GM19035 (cell line): ENCODE data around the gene UBALD1.
"Not testable (repeated sequence)": the region's sequence is repeated elsewhere in the genome, so short reads cannot be mapped to it uniquely, and the experiment has no call there.

ENCODE experiments used
- ATAC-seq: cut with Tn5 transposase; IDR thresholded peaks from one replicate; pipeline ENCODE4 v1.9.1; 2021; ENCODE audit not compliant: unreplicated experiment

UBALD1 gene

GRCh38 chr16:4614571-4615383 is at the start of gene UBALD1:
TSS of gene UBALD1 (minus strand) at chr16:4614888. CDS start at chr16:4614797, 91 bp downstream.
- peak; percentile 58 for ATAC-seq

DNA sequence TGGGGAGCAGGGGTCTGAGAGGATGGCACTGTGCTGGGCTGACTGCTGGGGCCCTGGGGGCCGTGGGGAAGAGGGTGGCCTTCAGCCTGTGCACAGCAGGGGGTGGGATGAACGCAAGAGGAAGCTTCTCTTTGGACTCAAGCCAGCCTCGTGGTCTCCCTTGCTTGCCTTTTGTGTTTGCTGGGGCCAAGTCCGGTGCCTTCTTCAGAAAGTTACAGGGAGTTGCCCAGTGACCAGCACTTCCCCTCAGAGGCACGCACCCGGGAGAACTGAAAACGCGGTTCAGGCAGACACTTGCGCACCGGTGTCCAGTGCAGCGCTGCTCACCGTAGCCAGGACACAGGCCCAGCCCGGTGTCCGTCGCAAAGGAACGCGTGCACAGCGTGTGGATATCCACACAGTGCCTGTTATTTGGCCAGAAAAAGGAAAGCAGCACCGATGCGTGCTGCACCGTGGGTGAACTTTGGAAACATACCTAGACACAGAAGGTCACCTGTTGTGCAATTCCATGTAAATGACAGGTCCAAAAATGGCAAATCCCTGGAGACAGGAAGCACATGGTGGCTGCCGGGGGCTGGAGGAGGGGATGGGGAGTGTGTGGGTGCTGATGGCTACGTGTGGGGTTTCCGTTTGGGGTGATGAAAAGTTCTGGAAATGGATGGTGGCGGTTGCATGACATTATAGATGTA is 49.2 kb upstream of the UBALD1 start:
- no peak for ATAC-seq

DNA sequence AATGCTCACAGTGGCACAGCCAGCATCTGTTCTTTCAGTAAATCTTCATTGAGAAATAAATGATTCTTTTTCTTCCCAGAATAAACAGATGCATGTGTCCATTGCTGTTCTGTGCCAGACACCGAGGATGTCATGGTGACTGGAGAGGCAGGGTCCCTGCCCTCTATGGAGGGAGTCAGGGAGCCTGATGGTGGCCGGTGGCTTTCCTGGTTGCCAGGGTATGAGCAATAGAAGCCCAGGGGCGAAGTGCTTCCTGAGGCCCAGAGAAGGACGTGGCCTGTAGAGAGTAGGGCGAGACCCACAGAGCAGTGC is 48.7 kb upstream of the UBALD1 start:
- ATAC-seq, result no peak

- no peak for ATAC-seq
Measured at GRCh38 chr16:4661661-4662060, 47.0 kb upstream of the UBALD1 start.

DNA sequence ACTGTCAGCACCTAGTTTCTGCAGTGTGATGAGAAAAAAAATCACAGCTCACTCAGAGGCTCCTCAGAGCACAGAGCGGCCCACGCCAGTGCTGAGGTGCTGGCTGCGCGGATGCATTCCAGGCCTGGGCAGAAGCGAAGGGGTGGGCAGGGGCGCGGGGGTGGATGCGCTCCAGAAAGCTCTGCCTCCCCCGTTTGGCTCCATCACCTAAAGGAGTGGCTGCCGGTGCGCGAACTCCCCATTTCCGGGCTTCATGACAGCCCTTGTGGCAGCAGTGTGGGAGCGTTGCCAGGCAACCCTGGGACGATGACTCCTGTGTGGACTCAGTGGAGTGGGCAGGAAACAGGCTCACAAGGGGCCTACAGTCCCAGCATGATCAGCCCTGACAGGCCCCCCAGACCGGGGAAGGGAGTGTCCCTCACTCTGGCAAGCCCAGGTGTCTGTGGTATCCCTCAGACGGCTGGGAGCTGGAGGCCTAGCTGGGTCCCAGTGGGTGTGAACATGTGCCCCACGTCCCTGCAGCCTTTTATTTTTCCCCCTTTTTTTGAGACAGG is 45.8 kb upstream of the UBALD1 start:
- no peak for ATAC-seq

DNA sequence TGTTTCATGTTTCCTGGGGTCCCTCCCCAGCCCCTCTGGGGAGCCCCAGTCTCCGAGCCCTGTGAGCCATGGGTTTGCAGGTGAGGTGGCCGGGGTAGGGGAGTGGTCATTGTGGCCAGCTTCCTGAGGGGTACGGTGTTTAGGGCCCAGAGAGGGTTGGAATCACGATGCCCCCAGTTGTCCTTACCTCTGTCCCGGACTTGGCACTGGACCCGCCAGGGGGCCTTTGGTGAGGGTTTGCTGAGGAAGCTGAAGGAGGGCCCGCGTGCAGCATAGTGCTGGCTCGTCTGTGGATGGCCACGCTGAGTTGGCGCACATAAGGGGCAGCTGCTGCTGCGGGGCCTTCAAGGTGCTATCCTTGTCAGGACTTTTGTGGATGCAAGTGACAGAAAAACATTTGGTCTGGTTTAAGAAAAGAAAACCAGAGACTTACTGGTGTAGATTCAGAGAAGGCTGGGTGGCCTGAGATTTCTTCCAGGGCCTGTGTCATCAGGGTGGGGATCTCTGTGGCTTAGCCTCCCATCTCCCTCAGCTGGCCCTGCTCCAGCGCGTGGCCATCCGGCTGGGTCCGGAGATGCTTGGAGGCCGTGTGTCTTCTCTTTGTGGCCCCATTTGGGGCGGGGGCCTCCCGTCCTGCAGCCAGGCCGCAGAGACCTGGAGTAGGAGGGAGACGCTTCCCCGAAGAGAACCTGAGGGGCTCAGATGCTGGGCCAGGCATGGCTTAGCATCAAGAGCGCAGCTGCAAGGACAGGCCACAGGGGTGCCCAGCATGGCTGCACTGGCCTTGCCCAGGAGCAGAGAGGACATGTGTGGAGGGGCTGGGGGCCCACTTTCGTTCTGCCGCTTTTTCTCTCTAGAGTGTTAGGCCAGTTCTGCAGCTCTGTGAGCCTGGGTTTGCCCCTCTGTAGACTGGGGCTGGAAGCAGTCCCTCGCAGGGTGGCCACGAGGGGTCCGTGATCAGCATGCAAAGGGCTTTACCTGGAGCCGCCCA is 45.0 kb upstream of the UBALD1 start:
- no peak for ATAC-seq

- ATAC-seq, result no peak
Measured at GRCh38 chr16:4656695-4657686, 42.3 kb upstream of the UBALD1 start.

DNA sequence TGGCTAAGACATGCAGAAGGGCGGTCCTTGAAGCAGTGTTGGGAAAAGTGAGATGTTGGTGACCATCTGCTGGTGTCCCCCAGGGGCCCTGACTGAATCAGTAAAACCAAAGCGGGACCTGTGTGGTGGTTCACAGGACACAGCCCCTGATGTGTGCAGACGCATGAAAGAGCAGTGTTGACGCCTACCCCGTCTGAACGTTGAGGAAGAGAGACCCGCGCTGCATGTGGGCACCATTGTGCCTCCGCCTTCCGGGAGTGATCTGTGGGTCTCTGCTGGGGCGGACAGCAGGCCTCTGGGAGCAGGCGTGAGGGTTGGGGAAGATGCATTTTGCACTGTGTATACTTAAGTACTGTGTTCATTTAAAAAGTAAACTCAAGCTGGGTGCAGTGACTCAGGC is 41.5 kb upstream of the UBALD1 start:
- no peak for ATAC-seq

GRCh38 chr16:4655801-4656200 is 41.1 kb upstream of the UBALD1 start:
- ATAC-seq, result no peak

DNA sequence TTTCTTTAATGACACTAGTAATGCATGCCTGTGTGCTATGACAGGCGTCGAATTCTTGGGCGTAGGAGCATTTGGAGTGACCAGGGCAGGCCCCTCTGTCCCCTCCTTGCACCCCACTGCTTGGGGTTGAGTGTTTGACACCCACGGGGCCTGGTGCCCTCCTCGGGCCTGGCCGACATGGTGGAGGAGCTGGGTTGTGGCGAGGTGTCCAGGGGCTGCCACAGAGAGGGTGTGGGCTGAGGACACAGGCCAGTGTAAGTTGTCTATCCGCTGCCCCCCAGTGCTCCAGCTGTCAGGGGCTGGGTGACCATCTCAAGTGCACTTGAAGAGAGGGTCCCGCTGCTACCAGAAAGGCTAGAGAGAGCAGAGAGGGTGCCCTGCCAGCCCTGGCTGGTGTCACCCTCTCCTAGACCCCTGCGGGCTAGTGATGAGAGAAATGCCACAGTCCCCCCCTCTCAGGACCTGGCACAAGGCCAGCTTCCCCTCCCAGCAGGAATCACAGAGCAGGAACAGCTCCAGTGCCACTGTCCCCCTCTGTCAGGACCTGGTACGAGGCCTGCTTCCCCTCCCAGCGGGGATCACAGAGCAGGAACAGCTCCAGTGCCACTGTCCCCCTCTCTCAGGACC is 40.4 kb upstream of the UBALD1 start:
- ATAC-seq, result no peak

DNA sequence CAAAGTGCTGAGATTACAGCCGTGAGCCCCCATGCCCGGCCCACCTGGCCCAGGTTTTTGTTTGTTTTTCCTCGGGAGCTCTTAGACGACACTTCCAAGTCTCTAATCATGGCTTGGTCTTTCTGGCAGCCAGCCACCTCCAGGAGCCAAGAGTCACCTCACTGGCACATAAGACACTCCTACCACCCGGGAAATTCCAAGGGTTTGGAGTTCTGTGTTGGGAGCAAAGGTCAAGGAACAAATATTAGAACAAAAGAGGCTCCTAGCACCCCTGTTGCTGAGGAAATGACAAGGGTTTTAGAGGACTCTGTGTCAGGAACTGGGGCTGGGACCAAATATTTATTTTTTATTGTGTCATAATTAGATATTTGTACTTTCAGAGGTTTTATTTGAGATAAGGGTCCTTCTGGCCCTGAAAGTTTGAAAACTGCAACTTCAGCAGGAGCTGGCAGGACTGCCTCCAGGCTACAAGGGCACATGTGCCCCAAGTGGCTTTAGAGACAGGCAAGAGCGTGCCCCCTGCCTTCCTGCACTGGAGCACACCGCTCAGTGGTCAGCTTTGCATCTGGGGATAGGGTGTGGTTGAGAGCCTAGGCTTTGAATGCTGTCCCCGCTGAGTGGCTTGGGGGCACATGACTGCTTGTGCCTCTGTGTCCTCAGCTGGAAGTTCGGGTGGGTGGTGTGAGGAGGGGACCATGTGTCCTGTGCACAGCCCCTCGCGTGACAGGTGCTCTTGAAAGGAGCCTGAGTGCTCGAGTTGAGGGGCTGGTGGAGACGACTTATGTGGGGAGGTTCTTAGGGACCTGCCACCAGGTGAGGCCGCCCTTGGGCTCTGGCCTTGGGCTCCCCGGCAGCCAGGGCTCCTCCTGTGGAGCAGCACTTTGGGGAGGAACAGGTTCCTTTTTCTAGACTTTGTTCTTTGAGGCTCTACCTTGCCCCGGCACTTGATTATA is 39.6 kb upstream of the UBALD1 start:
- ATAC-seq, result no peak

- ATAC-seq, result no peak
Measured at GRCh38 chr16:4652561-4652960, 37.9 kb upstream of the UBALD1 start.

GRCh38 chr16:4651827-4652226 is 37.1 kb upstream of the UBALD1 start:
- ATAC-seq, result no peak

GRCh38 chr16:4650443-4651074 is 35.9 kb upstream of the UBALD1 start:
- ATAC-seq, result not testable (repeated sequence)

DNA sequence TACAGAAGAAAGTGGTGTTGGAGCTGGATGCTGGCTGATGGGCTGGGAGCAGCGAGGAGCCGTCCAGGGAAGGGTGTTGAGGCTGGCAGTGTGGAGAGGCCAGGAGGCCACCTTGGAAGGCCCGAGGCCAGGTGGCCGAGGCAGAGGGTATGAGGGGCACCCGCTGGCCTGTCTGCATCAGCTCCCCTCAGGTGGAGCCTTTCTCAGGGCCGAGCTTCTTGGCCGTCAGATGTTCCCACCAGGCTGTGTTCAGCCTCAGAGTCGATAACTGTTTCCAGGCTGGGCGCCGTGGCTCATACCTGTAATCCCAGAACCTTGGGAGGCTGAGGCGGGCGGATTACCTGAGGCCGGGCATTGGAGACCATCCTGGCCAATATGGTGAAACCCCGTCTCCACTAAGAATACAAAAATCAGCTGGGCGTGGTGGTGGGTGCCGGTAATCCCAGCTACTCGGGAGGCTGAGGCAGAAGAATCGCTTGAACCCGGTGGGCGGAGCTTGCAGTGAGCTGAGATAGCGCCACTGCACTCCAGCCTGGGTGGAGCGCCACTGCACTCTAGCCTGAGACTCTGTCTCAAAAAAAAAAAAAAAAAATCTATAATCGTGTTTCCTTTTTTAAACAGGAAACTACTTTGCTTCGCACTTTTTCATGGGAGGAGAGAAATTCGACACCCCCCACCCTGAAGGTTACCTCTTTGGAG is 35.2 kb upstream of the UBALD1 start:
- no peak for ATAC-seq

GRCh38 chr16:4648917-4649316 is 34.2 kb upstream of the UBALD1 start:
- ATAC-seq, result no peak

GRCh38 chr16:4647644-4647980 is 32.9 kb upstream of the UBALD1 start:
- no peak for ATAC-seq
